Spleen (tissue), 13 donors: ENCODE measurements around the gene ZNF709. TPM values are rescaled to one million over a fixed set of nuclear protein-coding genes. Genes with fewer than 3 reads are reported as not detected.

Experiments used
- DNase-seq: peaks from one replicate; pipeline ENCODE4 v3.0.0-alpha.2; 2020
- H3K27ac ChIP-seq, 8 donors: fragments of 200-600 bp; sonication (generic) in 7 of 8; 1 replicate in 4 of 8; 2 replicates in 4 of 8; pipeline versions ENCODE4 v1.5.0 to v1.8.0; 2016 to 2021; ENCODE audit warnings: inconsistent platforms in 4 of 8, mild to moderate bottlenecking in 4 of 8, moderate library complexity in 1 of 8
- H3K27me3 ChIP-seq, 7 donors: fragments of 200-600 bp; sonication (generic) in 6 of 7; replicated peaks in 1 of 7; 1 replicate in 4 of 7; 2 replicates in 3 of 7; pipeline versions ENCODE4 v1.5.0 to v1.8.0; 2016 to 2021; ENCODE audit warnings: inconsistent platforms in 3 of 7, mild to moderate bottlenecking in 1 of 7
- H3K36me3 ChIP-seq, 6 donors: fragments of 200-600 bp; sonication (generic) in 5 of 6; 1 replicate in 4 of 6; 2 replicates in 2 of 6; pipeline versions ENCODE4 v1.5.0 to v1.8.0; 2016 to 2021; ENCODE audit warnings: inconsistent platforms in 2 of 6
- H3K4me1 ChIP-seq, 6 donors: fragments of 200-600 bp; sonication (generic) in 5 of 6; 1 replicate in 3 of 6; 2 replicates in 3 of 6; pipeline versions ENCODE4 v1.5.0 to v1.8.0; 2016 to 2021; ENCODE audit warnings: inconsistent platforms in 3 of 6
- H3K4me3 ChIP-seq, 8 donors: fragments of 200-600 bp; sonication (generic) in 7 of 8; 1 replicate in 4 of 8; 2 replicates in 4 of 8; pipeline versions ENCODE4 v1.5.0 to v1.8.0; 2016 to 2021; ENCODE audit warnings: inconsistent platforms in 4 of 8, mild to moderate bottlenecking in 4 of 8, moderate library complexity in 2 of 8
- H3K9me3 ChIP-seq, 8 donors: fragments of 200-600 bp; sonication (generic) in 7 of 8; 1 replicate in 4 of 8; 2 replicates in 4 of 8; pipeline versions ENCODE4 v1.5.0 to v1.8.0; 2016 to 2021; ENCODE audit warnings: inconsistent platforms in 4 of 8
- POLR2A ChIP-seq, 3 donors: fragments of 450-650 bp; IDR thresholded peaks; one replicate each; pipeline ENCODE4 v1.5.1; 2017; ENCODE audit warnings: antibody characterized with exemption in 3 of 3, mild to moderate bottlenecking in 1 of 3
- POLR2AphosphoS5 ChIP-seq, 3 donors: sonication (generic); formaldehyde crosslinking; IDR thresholded peaks; one replicate each; pipeline ENCODE4 v1.5.1; 2017; ENCODE audit warnings: antibody characterized with exemption in 3 of 3
- WGBS, 5 donors: extraction: QIAGEN DNeasy Blood & Tissue Kit in 3 of 5; methylation state at CpG; one replicate each; pipeline versions ENCODE4 v1.1.5 to v1.1.7; 2013 to 2018; 5-methylcytosine and 5-hydroxymethylcytosine counted together
- intact Hi-C: fragments of 100-400 bp; cut with DNase I; formaldehyde crosslinking; loops from one replicate; pipeline ENCODE4 v1.15.0; 2023; ENCODE audit warnings: low total_unique reads
- long read RNA-seq, 2 donors: transcript quantifications; one replicate each; lab custom pipeline, GENCODE V29; 2026
- polyA plus RNA-seq, 3 donors: library from polyadenylated mRNA; stranded (reverse); fragments of 200-250 nt; gene quantifications; one replicate each; pipeline ENCODE4 v1.2.1, GENCODE V29; 2013
- total RNA-seq, 7 donors: library from RNA; depleted of rRNA in 3 of 7; stranded (reverse); fragments of >200 nt in 3 of 7; fragmentation: NEBNext Ultra II Directional in 4 of 7; extraction: Animal tissue kit (Norgen Biotek cat#: 25700) in 4 of 7; gene quantifications; one replicate each; pipeline versions ENCODE4 v1.1.0 to v1.2.1, GENCODE V29; 2016 to 2021
- TF ChIP-seq, protein P1 (sequence below), 11 experiments: fragments of 200-600 bp in 7 of 11; fragments of 450-650 bp in 4 of 11; sonication (generic) in 4 of 11; IDR thresholded peaks in 8 of 11; conservative IDR thresholded peaks in 3 of 11; 1 replicate in 7 of 11; 2 replicates in 4 of 11; pipeline versions ENCODE4 v1.4.0 to v1.8.0; 2016 to 2021; ENCODE audit warnings: antibody characterized with exemption in 11 of 11, inconsistent platforms in 4 of 11, mild to moderate bottlenecking in 1 of 11
- donor health status: healthy with polysubstance abuse.
- donor health status: DM: no; HTN: no; CAD: no; lungs with moderate emphysema.
- donor health status: DM: no; HTN: no; CAD: no.
- donor health status: Bipolar disorder and iron deficiency.
- donor health status: healthy.
- donor health status: DM: no; HTN: no; CAD: no.
- donor health status: DM: yes; HTN: yes; CAD: no.

Gene ZNF709
- total RNA-seq (1 to 10 TPM; 3.9 to 6.8 (median 4.2) TPM), polyA plus RNA-seq (1 to 10 TPM; 1.1 to 1.4 (median 1.3) TPM)
- long read RNA-seq, donor 1: 0 reads
- long read RNA-seq, donor 2, full-length matches to known transcripts: 1 of 1 reads
- long read RNA-seq, donor 2, partial matches to known transcripts: 0 of 1 reads
- long read RNA-seq, donor 2, other reads (novel, unspliced or antisense): 0 of 1 reads

DNA sequence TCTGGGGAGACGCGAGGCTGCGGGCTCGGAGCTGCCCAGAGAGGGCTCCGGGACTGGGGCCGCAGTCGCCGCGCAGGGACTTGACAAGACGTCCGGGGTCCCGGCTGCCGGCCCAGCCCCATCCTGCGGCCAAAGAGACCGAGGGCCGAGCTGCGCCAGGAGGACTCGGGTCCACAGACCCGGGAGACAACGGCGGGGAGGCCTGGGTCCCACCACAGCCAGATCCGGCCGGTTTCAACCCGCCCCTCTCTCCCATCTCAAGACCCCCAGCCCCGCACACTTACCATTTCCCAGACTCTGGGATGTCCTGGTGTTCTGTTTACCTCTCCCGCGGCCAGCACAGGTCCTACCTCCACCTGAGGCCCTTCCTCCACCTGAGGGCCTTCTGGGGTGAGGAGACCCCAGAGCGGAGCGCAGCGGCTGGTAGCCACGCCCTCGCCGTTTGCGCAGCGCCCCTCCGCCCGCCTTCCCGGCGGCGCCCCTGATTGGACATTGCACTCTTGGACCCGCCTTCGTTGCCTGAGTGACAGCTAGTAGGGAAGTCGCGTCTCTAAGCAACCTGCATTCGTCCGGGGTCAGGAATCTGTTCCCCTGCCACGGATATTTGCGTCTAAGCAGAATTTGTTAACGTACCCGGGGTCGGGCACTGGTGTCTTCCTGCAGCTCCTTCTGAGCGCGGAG lies at the start of gene ZNF709:
TSS of gene ZNF709 (minus strand) at position 446 of the 681 bp plus-strand sequence. CDS start at position 287, 159 bp downstream.
- intact Hi-C loops: no loop called here
- peak; percentile 94 for DNase-seq
- WGBS, 5 donors: 0% methylated on average over 41 to 53 of the region's 53 CpGs

DNA sequence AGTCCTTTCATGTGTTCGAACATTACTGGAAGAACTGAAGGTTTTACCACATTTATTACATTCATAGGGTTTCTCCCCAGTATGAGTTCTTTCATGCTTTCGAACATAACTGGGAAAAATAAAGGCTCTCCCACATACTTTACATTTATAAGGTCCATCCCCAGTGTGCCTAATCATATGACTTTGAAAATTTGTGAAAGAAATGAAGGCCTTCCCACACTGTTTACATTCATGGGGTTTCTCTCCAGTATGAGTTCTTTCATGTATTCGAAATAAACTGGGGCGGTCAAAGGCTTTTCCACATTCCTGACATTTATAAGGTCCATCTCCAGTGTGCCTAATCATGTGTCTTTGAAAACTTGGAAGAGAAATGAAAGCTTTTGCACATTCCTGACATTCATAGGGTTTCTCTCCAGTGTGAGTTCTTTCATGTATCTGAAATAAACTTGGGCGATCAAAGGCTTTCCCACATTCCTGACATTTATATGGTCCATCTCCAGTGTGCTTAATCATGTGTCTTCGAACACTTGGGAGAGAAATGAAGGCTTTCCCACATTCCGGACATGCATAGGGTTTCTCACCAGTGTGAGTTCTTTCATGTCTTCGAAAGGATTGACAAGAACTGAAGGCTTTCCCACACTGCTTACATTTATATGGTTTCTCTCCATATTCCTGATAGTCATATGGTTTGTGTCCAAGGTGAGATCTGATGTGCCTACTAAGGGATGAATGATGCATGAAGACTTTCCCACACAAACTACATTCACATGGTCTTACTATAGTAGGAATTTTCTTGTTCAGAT lies 42.6 kb upstream of the ZNF709 start:
- DNase-seq: no peak
- Histone ChIP-seq H3K36me3 (peaks cover 39 to 92% (median 80%) of the 10 kb centered on the region in 6 donors), H3K27me3 (no peaks in the 10 kb centered on the region), H3K27ac (no peak overlapping the region), H3K9me3 (peaks cover 77 to 100% (median 99%) of the 10 kb centered on the region in 8 donors), H3K4me3 (peak overlapping the region in 1 of 8 donors; percentile 19), H3K4me1 (no peaks in the 10 kb centered on the region)
- TF ChIP-seq POLR2A (IDR thresholded peaks at IDR 0.05): no peak
- TF ChIP-seq, protein P1, sequence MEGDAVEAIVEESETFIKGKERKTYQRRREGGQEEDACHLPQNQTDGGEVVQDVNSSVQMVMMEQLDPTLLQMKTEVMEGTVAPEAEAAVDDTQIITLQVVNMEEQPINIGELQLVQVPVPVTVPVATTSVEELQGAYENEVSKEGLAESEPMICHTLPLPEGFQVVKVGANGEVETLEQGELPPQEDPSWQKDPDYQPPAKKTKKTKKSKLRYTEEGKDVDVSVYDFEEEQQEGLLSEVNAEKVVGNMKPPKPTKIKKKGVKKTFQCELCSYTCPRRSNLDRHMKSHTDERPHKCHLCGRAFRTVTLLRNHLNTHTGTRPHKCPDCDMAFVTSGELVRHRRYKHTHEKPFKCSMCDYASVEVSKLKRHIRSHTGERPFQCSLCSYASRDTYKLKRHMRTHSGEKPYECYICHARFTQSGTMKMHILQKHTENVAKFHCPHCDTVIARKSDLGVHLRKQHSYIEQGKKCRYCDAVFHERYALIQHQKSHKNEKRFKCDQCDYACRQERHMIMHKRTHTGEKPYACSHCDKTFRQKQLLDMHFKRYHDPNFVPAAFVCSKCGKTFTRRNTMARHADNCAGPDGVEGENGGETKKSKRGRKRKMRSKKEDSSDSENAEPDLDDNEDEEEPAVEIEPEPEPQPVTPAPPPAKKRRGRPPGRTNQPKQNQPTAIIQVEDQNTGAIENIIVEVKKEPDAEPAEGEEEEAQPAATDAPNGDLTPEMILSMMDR (IDR thresholded peaks at IDR 0.05 in 8 of 11, conservative IDR thresholded peaks at IDR 0.05 in 3 of 11): no peak
- TF ChIP-seq POLR2AphosphoS5 (IDR thresholded peaks at IDR 0.05): peak in 1 of 3 donors; percentile 8
- intact Hi-C loops: no loop called here
- 94 to 98% (median 98%) methylated on average over 8 of the region's 8 CpGs for WGBS, 5 donors

More for the DNA sequence above, at the start of gene ZNF709:
- peak within 1 kb of the TSS; percentile 63 to 90 (median 81) for H3K27ac ChIP-seq
- H3K4me3 ChIP-seq: peak within 1 kb of the TSS; percentile 57 to 98 (median 89)
- peaks cover 16 to 49% (median 31%) of the 10 kb centered on the region in 6 donors for H3K4me1 ChIP-seq
- TF ChIP-seq, protein P1 (IDR thresholded peaks at IDR 0.05 in 8 of 11, conservative IDR thresholded peaks at IDR 0.05 in 3 of 11): peak in 2 of 11 experiments; percentile 19 to 22
- peak in 1 of 3 donors; percentile 14 for TF ChIP-seq POLR2A (IDR thresholded peaks at IDR 0.05)
- peak; percentile 88 to 91 (median 90) for TF ChIP-seq POLR2AphosphoS5 (IDR thresholded peaks at IDR 0.05)
- no peaks in the 10 kb centered on the region for H3K9me3 ChIP-seq
- no peaks in the 10 kb centered on the region for H3K27me3 ChIP-seq
- no peaks in the 10 kb centered on the region for H3K36me3 ChIP-seq

DNA sequence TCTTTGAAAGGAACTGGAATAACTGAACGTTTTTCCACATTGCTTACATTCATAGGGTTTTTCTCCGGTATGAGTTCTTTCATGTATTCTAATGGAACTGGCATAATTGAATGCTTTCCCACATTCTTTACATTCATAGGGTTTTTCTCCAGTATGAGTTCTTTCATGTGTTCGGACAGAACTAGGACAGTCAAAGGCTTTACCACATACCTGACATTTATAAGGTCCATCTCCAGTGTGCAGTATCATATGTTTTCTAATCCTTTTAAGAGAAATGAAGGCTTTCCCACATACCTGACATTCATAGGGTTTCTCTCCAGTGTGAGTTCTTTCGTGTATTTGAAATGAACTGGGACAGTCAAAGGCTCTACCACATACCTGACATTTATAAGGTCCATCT lies 41.9 kb upstream of the ZNF709 start:
- intact Hi-C loops: no loop called here
- TF ChIP-seq POLR2AphosphoS5 (IDR thresholded peaks at IDR 0.05) (no peak), POLR2A (IDR thresholded peaks at IDR 0.05) (no peak)
- DNase-seq: no peak
- Histone ChIP-seq H3K9me3 (peaks cover 75 to 100% (median 100%) of the 10 kb centered on the region in 8 donors), H3K36me3 (peaks cover 39 to 88% (median 79%) of the 10 kb centered on the region in 6 donors), H3K27ac (no peak overlapping the region), H3K4me1 (no peaks in the 10 kb centered on the region), H3K27me3 (no peaks in the 10 kb centered on the region), H3K4me3 (peak overlapping the region in 1 of 8 donors; percentile 19)
- WGBS, 5 donors: 96 to 99% (median 97%) methylated on average over 4 of the region's 4 CpGs

DNA sequence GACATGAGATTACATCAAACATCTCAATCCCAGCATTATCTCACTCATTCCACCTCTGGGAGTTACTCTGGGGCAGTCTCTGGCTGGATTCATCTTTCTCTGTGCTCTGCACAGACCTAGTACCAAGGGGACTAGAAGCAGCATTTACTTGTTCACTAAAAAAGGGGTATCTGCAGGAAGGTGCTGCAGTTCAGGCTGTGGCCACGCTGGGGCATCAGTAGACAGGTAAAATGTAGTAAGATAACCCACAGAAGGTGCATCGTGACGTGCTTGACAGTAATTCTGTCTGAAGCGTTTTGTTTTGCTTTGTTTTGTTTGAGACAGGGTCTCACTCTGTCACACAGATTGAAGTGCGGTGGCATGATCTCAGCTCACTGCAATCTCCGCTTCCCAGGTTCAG lies 37.4 kb upstream of the ZNF709 start:
- WGBS, 5 donors: 74 to 86% (median 77%) methylated on average over 6 of the region's 6 CpGs
- no peak for DNase-seq
- Histone ChIP-seq H3K4me3 (no peak overlapping the region), H3K4me1 (no peaks in the 10 kb centered on the region), H3K27me3 (no peaks in the 10 kb centered on the region), H3K27ac (no peak overlapping the region), H3K36me3 (peaks cover 16 to 49% (median 34%) of the 10 kb centered on the region in 6 donors), H3K9me3 (peaks cover 49 to 100% (median 100%) of the 10 kb centered on the region in 8 donors)
- TF ChIP-seq, protein P1 (IDR thresholded peaks at IDR 0.05 in 8 of 11, conservative IDR thresholded peaks at IDR 0.05 in 3 of 11): peak in 1 of 11 experiments; percentile 7
- TF ChIP-seq POLR2AphosphoS5 (IDR thresholded peaks at IDR 0.05) (no peak), POLR2A (IDR thresholded peaks at IDR 0.05) (no peak)
- intact Hi-C loops: no loop called here
